Calu3 (cell line): ENCODE results near the gene RSRC1. TPM values are rescaled to one million over a fixed set of nuclear protein-coding genes. Genes with fewer than 3 reads are reported as not detected.

Source experiments
- BruUV-seq: library from RNA; stranded (reverse); fragments of 400-500 nt; replicated peaks from 2 replicates; lab custom pipeline; 2021; lab: Mats Ljungman, UMichigan
- CTCF ChIA-PET: fragments of 300-600 bp; sonication (Branson Sonifier 250); formaldehyde crosslinking; loops from one replicate; lab custom pipeline; 2022; ENCODE audit warnings: antibody characterized with exemption; lab: Charles Lee
- DNase-seq: peaks from one replicate; pipeline ENCODE4 v3.0.0; 2022
- H3K27ac Mint-ChIP-seq: one replicate; pipeline ENCODE4 v1.8.0; 2022; ENCODE audit warnings: mixed read lengths; ENCODE audit not compliant: unreplicated experiment
- H3K27me3 Mint-ChIP-seq: one replicate; pipeline ENCODE4 v1.8.0; 2022; ENCODE audit warnings: mixed read lengths; ENCODE audit not compliant: unreplicated experiment
- H3K36me3 Mint-ChIP-seq: one replicate; pipeline ENCODE4 v1.8.0; 2022; ENCODE audit warnings: mild to moderate bottlenecking, moderate library complexity, mixed read lengths; ENCODE audit not compliant: insufficient read depth, unreplicated experiment
- H3K4me1 Mint-ChIP-seq: one replicate; pipeline ENCODE4 v1.8.0; 2022; ENCODE audit warnings: mild to moderate bottlenecking, low read depth, mixed read lengths; ENCODE audit not compliant: unreplicated experiment
- H3K4me3 Mint-ChIP-seq: one replicate; pipeline ENCODE4 v1.8.0; 2022; ENCODE audit warnings: mild to moderate bottlenecking, low read depth, moderate library complexity, mixed read lengths; ENCODE audit not compliant: unreplicated experiment
- H3K9me3 Mint-ChIP-seq: one replicate; pipeline ENCODE4 v1.8.0; 2022; ENCODE audit warnings: low read depth, mixed read lengths; ENCODE audit not compliant: unreplicated experiment
- intact Hi-C: fragments of 100-400 bp; cut with micrococcal nuclease; formaldehyde crosslinking; loops from one replicate; pipeline ENCODE4 v1.10.0; 2022; ENCODE audit not compliant: unreplicated experiment
- total RNA-seq: library from RNA; stranded (reverse); gene quantifications from 2 replicates; pipeline ENCODE4 v1.2.3, GENCODE V29; 2022
- TF ChIP-seq, protein P1 (sequence below): fragments of 200-600 bp; IDR thresholded peaks from one replicate; pipeline ENCODE4 v1.8.0; 2022; ENCODE audit warnings: antibody characterized with exemption; ENCODE audit not compliant: unreplicated experiment

RSRC1 gene
- total RNA-seq, 1 experiment from 2014 or later, result 81.3 TPM

DNA sequence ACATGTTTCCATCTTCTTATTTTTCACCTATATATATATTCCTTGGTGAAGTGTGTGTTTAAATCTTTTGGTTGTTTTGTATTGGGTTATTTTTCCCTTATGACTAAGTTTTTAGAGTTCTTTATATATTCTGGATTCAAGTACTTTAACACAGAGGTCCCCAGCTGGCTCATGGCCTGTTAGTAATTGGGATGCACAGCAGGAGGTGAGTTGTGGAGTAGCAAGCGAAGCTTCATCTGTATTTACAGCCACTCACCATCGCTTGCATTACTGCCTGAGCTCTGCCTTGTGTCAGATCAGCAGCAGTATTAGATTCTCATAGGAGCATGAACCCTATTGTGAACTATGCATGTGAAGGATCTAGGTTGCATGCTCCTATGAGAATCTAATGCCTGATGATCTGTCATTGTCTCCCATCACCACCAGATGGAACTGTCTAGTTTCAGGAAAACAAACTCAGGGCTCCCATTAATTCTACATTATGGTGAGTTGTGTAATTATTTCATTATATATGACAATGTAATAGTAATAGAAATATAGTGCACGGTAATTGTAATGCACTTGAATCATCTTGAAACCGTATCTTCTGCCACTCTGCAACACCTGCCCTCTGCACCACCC, 151.6 kb downstream of the RSRC1 start:
- CTCF ChIA-PET, result interaction anchor here (0.6 kb wide), 1 partner anchor 152 kb away, joined by 5 read pairs; the partner anchor contains the start of gene RSRC1
- no TSS peak for BruUV-seq
- Mint-ChIP-seq H3K9me3 (peaks cover 4% of the 10 kb centered on the region), H3K4me1 (no peaks in the 10 kb centered on the region), H3K36me3 (no peaks in the 10 kb centered on the region), H3K27ac (no peak overlapping the region), H3K27me3 (no peaks in the 10 kb centered on the region), H3K4me3 (no peak overlapping the region)
- intact Hi-C loops, result loop anchor here (5.0 kb wide), 1 partner anchor 271 kb away; no protein-coding TSS in a partner anchor
- no peak for DNase-seq
- TF ChIP-seq, protein P1, sequence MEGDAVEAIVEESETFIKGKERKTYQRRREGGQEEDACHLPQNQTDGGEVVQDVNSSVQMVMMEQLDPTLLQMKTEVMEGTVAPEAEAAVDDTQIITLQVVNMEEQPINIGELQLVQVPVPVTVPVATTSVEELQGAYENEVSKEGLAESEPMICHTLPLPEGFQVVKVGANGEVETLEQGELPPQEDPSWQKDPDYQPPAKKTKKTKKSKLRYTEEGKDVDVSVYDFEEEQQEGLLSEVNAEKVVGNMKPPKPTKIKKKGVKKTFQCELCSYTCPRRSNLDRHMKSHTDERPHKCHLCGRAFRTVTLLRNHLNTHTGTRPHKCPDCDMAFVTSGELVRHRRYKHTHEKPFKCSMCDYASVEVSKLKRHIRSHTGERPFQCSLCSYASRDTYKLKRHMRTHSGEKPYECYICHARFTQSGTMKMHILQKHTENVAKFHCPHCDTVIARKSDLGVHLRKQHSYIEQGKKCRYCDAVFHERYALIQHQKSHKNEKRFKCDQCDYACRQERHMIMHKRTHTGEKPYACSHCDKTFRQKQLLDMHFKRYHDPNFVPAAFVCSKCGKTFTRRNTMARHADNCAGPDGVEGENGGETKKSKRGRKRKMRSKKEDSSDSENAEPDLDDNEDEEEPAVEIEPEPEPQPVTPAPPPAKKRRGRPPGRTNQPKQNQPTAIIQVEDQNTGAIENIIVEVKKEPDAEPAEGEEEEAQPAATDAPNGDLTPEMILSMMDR, result no peak

GRCh38 chr3:158264894-158265293, 155.0 kb downstream of the RSRC1 start:
- no peak overlapping the region for H3K27ac Mint-ChIP-seq
- H3K36me3 Mint-ChIP-seq, result no peaks in the 10 kb centered on the region
- H3K4me1 Mint-ChIP-seq, result no peaks in the 10 kb centered on the region
- CTCF ChIA-PET, result interaction anchor here (0.5 kb wide), 1 partner anchor 10 kb away, joined by 3 read pairs; no protein-coding TSS in a partner anchor
- intact Hi-C loops, result loop anchor here (5.0 kb wide), 1 partner anchor 267 kb away; no protein-coding TSS in a partner anchor
- TF ChIP-seq, protein P1, result no peak
- H3K4me3 Mint-ChIP-seq, result no peak overlapping the region
- no TSS peak for BruUV-seq
- H3K9me3 Mint-ChIP-seq, result peaks cover 15% of the 10 kb centered on the region
- no peak for DNase-seq
- H3K27me3 Mint-ChIP-seq, result no peaks in the 10 kb centered on the region

DNA sequence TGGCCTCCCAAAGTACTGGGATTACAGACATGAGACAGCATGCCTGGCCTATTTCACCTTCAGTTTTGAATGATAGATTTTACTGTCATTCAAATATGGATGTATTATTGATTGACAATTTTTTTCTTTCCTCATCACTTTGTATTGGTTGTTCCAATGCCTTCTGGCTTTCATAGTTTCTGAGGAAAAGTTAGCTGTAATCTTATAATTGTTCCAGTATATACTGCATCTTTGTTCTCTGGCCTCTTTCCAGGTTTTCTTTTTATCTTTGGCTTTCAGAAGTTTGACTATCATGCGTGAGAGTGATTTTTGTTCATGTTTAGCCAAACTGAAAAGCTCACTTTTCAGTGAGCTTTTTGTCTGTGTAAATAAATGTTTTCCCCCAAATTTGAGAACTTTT, 157.1 kb downstream of the RSRC1 start:
- no peak overlapping the region for H3K4me3 Mint-ChIP-seq
- TF ChIP-seq, protein P1, result no peak
- CTCF ChIA-PET, result interaction anchor here (1.5 kb wide), 1 partner anchor 99 kb away, joined by 5 read pairs; no protein-coding TSS in a partner anchor
- no TSS peak for BruUV-seq
- no peaks in the 10 kb centered on the region for H3K27me3 Mint-ChIP-seq
- H3K9me3 Mint-ChIP-seq, result peaks cover 15% of the 10 kb centered on the region
- intact Hi-C loops, result no loop called here
- no peak overlapping the region for H3K27ac Mint-ChIP-seq
- DNase-seq, result no peak
- no peaks in the 10 kb centered on the region for H3K36me3 Mint-ChIP-seq
- H3K4me1 Mint-ChIP-seq, result no peaks in the 10 kb centered on the region

DNA sequence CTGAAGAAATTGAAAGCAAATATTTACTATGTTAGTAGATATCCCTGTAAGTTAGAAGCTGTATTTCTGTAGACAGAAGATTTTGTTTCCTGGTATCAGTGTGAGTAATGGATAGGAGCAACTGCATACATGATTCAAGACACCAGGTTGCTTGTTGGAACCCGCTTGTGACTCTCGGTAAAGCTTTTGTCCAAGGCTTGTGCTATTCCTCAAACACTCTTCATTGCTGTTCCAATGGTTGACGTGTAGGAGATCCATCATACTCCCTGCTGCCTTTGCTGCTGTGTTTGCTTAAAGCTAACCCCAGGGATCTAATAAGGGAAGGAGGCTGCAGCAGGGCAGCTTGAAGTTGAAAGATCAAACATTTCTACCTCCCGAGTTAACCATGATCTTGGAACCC, 160.1 kb downstream of the RSRC1 start:
- Mint-ChIP-seq H3K27me3 (no peaks in the 10 kb centered on the region), H3K27ac (no peak overlapping the region), H3K4me1 (no peaks in the 10 kb centered on the region), H3K9me3 (peaks cover 15% of the 10 kb centered on the region), H3K36me3 (no peaks in the 10 kb centered on the region), H3K4me3 (no peak overlapping the region)
- BruUV-seq, result no TSS peak
- TF ChIP-seq, protein P1, result no peak
- CTCF ChIA-PET, result no interaction called here
- no peak for DNase-seq
- intact Hi-C loops, result no loop called here
